NCI-H187 (cell line): Measurements from ENCODE around the gene LMX1B.

Source experiments
- DNase-seq, 2 experiments: peaks; one replicate each; lab custom pipeline; 2025; lab: John Stamatoyannopoulos, UW

Gene LMX1B

GRCh38 chr9:126604059-126605055, 9.4 kb upstream of the LMX1B start:
- no peak for DNase-seq

GRCh38 chr9:126605792-126606482, 7.8 kb upstream of the LMX1B start:
- DNase-seq, result no peak

- no peak for DNase-seq
Observed at GRCh38 chr9:126606483-126606870, 7.3 kb upstream of the LMX1B start.

- DNase-seq, result no peak
Observed at GRCh38 chr9:126607086-126607485, 6.6 kb upstream of the LMX1B start.

- DNase-seq, result no peak
Observed at GRCh38 chr9:126607731-126608130, 6.0 kb upstream of the LMX1B start.

- no peak for DNase-seq
Observed at GRCh38 chr9:126608551-126608950, 5.2 kb upstream of the LMX1B start.

- no peak for DNase-seq
Observed at GRCh38 chr9:126609191-126609590, 4.5 kb upstream of the LMX1B start.

GRCh38 chr9:126609711-126610388, 3.9 kb upstream of the LMX1B start:
- DNase-seq, result no peak

- DNase-seq, result no peak
Observed at GRCh38 chr9:126611193-126611591, 2.5 kb upstream of the LMX1B start.

- DNase-seq, result no peak
Observed at GRCh38 chr9:126611592-126612325, 2.0 kb upstream of the LMX1B start.

- no peak for DNase-seq
Observed at GRCh38 chr9:126612326-126612812, 1.4 kb upstream of the LMX1B start.

- DNase-seq, result no peak
Observed at GRCh38 chr9:126612813-126613641, 701 bp upstream of the LMX1B start.

- DNase-seq, result no peak
Observed at GRCh38 chr9:126614088-126614454, 343 bp downstream of the LMX1B start.

GRCh38 chr9:126614455-126615244, 922 bp downstream of the LMX1B start:
- DNase-seq, result no peak

GRCh38 chr9:126615245-126615790, 1.6 kb downstream of the LMX1B start:
- DNase-seq, result no peak

GRCh38 chr9:126615791-126616447, 2.2 kb downstream of the LMX1B start:
- no peak for DNase-seq

GRCh38 chr9:126616521-126616976, 2.8 kb downstream of the LMX1B start:
- no peak for DNase-seq

GRCh38 chr9:126617003-126617822, 3.5 kb downstream of the LMX1B start:
- no peak for DNase-seq
